HepG2 (cell line): Measurements from ENCODE around the gene HCFC1R1. TPM values are rescaled to one million over a fixed set of nuclear protein-coding genes. Genes with fewer than 3 reads are reported as not detected.

ENCODE experiments used
- AKAP8 ChIP-seq: sonication (generic); formaldehyde crosslinking; IDR thresholded peaks from 2 replicates; pipeline ENCODE4 v1.5.1; 2020; ENCODE audit warnings: mild to moderate bottlenecking, missing genetic modification reagents
- ARNTL ChIP-seq: sonication (generic); formaldehyde crosslinking; IDR thresholded peaks from 2 replicates; pipeline ENCODE4 v1.4.0; 2020; ENCODE audit warnings: mild to moderate bottlenecking, missing genetic modification reagents
- GMEB2 ChIP-seq: IDR thresholded peaks from 2 replicates; pipeline ENCODE4 v1.6.1; 2016; ENCODE audit warnings: missing biosample characterization, missing genetic modification reagents, low read depth
- HMG20B ChIP-seq: conservative IDR thresholded peaks from 2 replicates; pipeline ENCODE4 v1.6.1; 2016; ENCODE audit warnings: missing genetic modification reagents, missing compliant biosample characterization
- MAZ ChIP-seq, 2 experiments: sonication (generic) in 1 of 2; formaldehyde crosslinking in 1 of 2; IDR thresholded peaks; 2 replicates each; pipeline versions ENCODE4 v1.5.0 to v1.6.1; 2012 to 2020; ENCODE audit warnings: low read depth in 2 of 2, mild to moderate bottlenecking in 2 of 2, borderline replicate concordance in 1 of 2, improper control_type of control experiment in 1 of 2, low read length in 1 of 2, missing genetic modification reagents in 1 of 2, moderate library complexity in 1 of 2
- NFKB2 ChIP-seq: sonication (generic); formaldehyde crosslinking; IDR thresholded peaks from 2 replicates; pipeline ENCODE4 v1.4.0; 2020; ENCODE audit warnings: missing genetic modification reagents, borderline replicate concordance
- PATZ1 ChIP-seq: sonication (generic); formaldehyde crosslinking; IDR thresholded peaks from 2 replicates; pipeline ENCODE4 v1.4.0; 2020; ENCODE audit warnings: missing genetic modification reagents
- SALL2 ChIP-seq: sonication (generic); formaldehyde crosslinking; IDR thresholded peaks from 2 replicates; pipeline ENCODE4 v1.8.1; 2023; ENCODE audit warnings: mild to moderate bottlenecking, missing genetic modification reagents, inconsistent platforms
- SIX1 ChIP-seq: sonication (generic); formaldehyde crosslinking; IDR thresholded peaks from 2 replicates; pipeline ENCODE4 v1.4.0; 2020; ENCODE audit warnings: missing genetic modification reagents, borderline replicate concordance
- SIX4 ChIP-seq: sonication (generic); formaldehyde crosslinking; IDR thresholded peaks from 2 replicates; pipeline ENCODE4 v1.4.0; 2020; ENCODE audit warnings: missing genetic modification reagents
- TAF1 ChIP-seq: sonication (generic); formaldehyde crosslinking; IDR thresholded peaks from 2 replicates; pipeline ENCODE4 v1.4.0; 2020; ENCODE audit warnings: missing genetic modification reagents
- TBX2 ChIP-seq: sonication (generic); formaldehyde crosslinking; IDR thresholded peaks from 2 replicates; pipeline ENCODE4 v1.5.0; 2020; ENCODE audit warnings: missing genetic modification reagents, mild to moderate bottlenecking, borderline replicate concordance
- YEATS2 ChIP-seq: sonication (generic); formaldehyde crosslinking; IDR thresholded peaks from 2 replicates; pipeline ENCODE4 v1.4.0; 2020; ENCODE audit warnings: missing genetic modification reagents, borderline replicate concordance
- ZFP41 ChIP-seq: sonication (generic); formaldehyde crosslinking; IDR thresholded peaks from 2 replicates; pipeline ENCODE4 v1.4.0; 2020; ENCODE audit warnings: mild to moderate bottlenecking, missing genetic modification reagents, borderline replicate concordance
- ZNF160 ChIP-seq: sonication (generic); formaldehyde crosslinking; IDR thresholded peaks from 2 replicates; pipeline ENCODE4 v1.8.0; 2022; ENCODE audit warnings: mild to moderate bottlenecking, inconsistent platforms, missing genetic modification reagents
- ZNF362 ChIP-seq: sonication (generic); formaldehyde crosslinking; IDR thresholded peaks from 2 replicates; pipeline ENCODE4 v1.4.0; 2020; ENCODE audit warnings: missing genetic modification reagents, mild to moderate bottlenecking, borderline replicate concordance
- ZNF460 ChIP-seq: sonication (generic); formaldehyde crosslinking; IDR thresholded peaks from 2 replicates; pipeline ENCODE4 v1.5.1; 2020; ENCODE audit warnings: missing genetic modification reagents, mild to moderate bottlenecking, borderline replicate concordance
- ZNF572 ChIP-seq: sonication (generic); formaldehyde crosslinking; IDR thresholded peaks from 2 replicates; pipeline ENCODE4 v1.5.1; 2020; ENCODE audit warnings: mild to moderate bottlenecking, missing genetic modification reagents
- ZSCAN9 ChIP-seq: IDR thresholded peaks from 2 replicates; pipeline ENCODE4 v1.6.1; 2016; ENCODE audit warnings: borderline replicate concordance
- polyA plus RNA-seq, 8 experiments: library from polyadenylated mRNA; depleted of rRNA in 3 of 8; stranded (reverse) in 7 of 8; unstranded in 1 of 8; fragments of >200 nt; fragmentation: Illumina TruSeq in 4 of 8; extraction: Trizol in 4 of 8; gene quantifications; 2 replicates each; pipeline versions ENCODE4 v1.2.1 to v1.2.3, GENCODE V29; 2011 to 2016; ENCODE audit warnings: low read depth in 4 of 8, missing spikeins in 1 of 8, mixed read lengths in 1 of 8; ENCODE audit not compliant: insufficient read depth in 1 of 8
- total RNA-seq, 5 experiments: library from RNA; depleted of rRNA; stranded (reverse); fragments of >200 nt; fragmentation: Illumina TruSeq; extraction: Trizol; gene quantifications; 2 replicates each; pipeline ENCODE4 v1.2.3, GENCODE V29; 2016; ENCODE audit warnings: low read depth in 1 of 5

HCFC1R1 gene
- total and polyA plus RNA-seq, 2 of the 13 experiments (the other 11 are each of a cell fraction or from before 2014, with no cell fraction given): 13.8 to 16.1 TPM

GRCh38 chr16:3023669-3024478, at the start of gene HCFC1R1, which contains the start of gene THOC6 (continued):
- TF ChIP-seq ZFP41 (CRISPR knock-in tag) (no peak), SIX1 (no peak), GMEB2 (CRISPR knock-in tag) (peak; percentile 98), HMG20B (CRISPR knock-in tag) (no peak), TAF1 (CRISPR knock-in tag) (peak; percentile 75; the same call in 1 of the 2 replicates), NFKB2 (CRISPR knock-in tag) (peak; percentile 61; the same call in 1 of the 2 replicates), SIX4 (CRISPR knock-in tag) (peak; percentile 59; the same call in 1 of the 2 replicates), ZNF460 (CRISPR knock-in tag) (no peak), MAZ (IDR thresholded peaks at IDR 0.05; ENCODE audit: borderline replicate concordance, low read depth, low read length) (0 out of 2 replicates have a peak, but pooled peaks have one; percentile 58), MAZ (CRISPR knock-in tag; IDR thresholded peaks at IDR 0.05; ENCODE audit: low read depth) (peak; percentile 81), PATZ1 (peak; percentile 8; the same call in 1 of the 2 replicates), ZNF572 (peak; percentile 93; the same call in 1 of the 2 replicates), TBX2 (CRISPR knock-in tag) (peak; percentile 68; the same call in 1 of the 2 replicates), ZNF362 (peak; percentile 53; the same call in 1 of the 2 replicates), SALL2 (CRISPR knock-in tag) (no peak), ZSCAN9 (CRISPR knock-in tag) (peak; percentile 51; the same call in 1 of the 2 replicates), ZNF160 (CRISPR knock-in tag) (0 out of 2 replicates have a peak, but pooled peaks have one; percentile 56), YEATS2 (peak; percentile 73; the same call in 1 of the 2 replicates), AKAP8 (CRISPR knock-in tag) (peak; percentile 87), ARNTL (CRISPR knock-in tag) (peak; percentile 81)
